Metanephros (tissue), 1 donor: ENCODE results near the gene APOE. TPM values are rescaled to one million over a fixed set of nuclear protein-coding genes. Genes with fewer than 3 reads are reported as not detected.

Source experiments
- total RNA-seq: library from RNA; depleted of rRNA; stranded (reverse); fragments of >200 nt; gene quantifications from one replicate; pipeline ENCODE4 v1.2.3, GENCODE V29; 2014

The APOE gene
- total RNA-seq, result 235 TPM

DNA sequence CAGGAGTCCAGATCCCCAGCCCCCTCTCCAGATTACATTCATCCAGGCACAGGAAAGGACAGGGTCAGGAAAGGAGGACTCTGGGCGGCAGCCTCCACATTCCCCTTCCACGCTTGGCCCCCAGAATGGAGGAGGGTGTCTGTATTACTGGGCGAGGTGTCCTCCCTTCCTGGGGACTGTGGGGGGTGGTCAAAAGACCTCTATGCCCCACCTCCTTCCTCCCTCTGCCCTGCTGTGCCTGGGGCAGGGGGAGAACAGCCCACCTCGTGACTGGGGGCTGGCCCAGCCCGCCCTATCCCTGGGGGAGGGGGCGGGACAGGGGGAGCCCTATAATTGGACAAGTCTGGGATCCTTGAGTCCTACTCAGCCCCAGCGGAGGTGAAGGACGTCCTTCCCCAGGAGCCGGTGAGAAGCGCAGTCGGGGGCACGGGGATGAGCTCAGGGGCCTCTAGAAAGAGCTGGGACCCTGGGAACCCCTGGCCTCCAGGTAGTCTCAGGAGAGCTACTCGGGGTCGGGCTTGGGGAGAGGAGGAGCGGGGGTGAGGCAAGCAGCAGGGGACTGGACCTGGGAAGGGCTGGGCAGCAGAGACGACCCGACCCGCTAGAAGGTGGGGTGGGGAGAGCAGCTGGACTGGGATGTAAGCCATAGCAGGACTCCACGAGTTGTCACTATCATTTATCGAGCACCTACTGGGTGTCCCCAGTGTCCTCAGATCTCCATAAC lies at the start of gene APOE:
APOE (plus strand) TSS at position 360 of the 724 bp plus-strand sequence. CDS start 829 bp downstream, outside the sequence.

DNA sequence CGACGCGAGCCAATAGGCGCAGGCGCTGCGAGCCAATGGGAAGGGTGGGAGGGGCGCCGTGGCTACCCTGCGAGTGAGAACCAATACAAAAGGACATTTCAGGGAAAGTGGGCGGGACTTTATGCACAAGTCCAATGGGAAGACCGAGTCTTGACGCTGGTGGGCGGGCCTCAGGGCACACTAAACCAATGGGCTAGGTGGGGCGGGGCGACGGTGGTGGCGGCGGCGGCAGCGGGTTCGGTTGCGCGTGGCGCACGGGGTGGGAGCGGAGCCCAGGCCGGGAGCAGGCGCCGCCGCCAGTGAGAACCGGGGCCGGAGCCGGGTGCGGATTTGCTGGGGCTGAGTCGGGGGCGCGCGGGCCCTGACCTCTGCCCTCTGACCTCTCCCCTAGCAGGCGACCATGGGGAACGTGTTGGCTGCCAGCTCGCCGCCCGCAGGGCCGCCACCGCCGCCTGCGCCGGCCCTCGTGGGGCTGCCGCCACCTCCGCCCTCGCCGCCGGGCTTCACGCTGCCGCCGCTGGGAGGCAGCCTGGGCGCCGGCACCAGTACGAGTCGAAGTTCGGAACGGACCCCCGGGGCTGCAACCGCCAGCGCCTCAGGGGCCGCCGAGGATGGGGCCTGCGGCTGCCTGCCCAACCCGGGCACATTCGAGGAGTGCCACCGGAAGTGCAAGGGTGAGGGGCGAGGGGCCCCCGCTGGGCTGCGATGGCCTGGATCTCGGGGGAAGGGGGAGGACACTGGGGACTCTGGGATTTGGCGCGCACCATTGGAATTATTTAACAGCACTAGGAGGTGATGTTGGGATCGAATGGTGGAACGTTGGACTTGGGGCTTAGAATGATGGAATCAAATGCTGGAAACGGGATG lies 14.3 kb upstream of the APOE start, which contains the start of gene TOMM40:
TOMM40 (plus strand) TSS at position 239 of the 867 bp plus-strand sequence; CDS start at position 401, 162 bp downstream.

DNA sequence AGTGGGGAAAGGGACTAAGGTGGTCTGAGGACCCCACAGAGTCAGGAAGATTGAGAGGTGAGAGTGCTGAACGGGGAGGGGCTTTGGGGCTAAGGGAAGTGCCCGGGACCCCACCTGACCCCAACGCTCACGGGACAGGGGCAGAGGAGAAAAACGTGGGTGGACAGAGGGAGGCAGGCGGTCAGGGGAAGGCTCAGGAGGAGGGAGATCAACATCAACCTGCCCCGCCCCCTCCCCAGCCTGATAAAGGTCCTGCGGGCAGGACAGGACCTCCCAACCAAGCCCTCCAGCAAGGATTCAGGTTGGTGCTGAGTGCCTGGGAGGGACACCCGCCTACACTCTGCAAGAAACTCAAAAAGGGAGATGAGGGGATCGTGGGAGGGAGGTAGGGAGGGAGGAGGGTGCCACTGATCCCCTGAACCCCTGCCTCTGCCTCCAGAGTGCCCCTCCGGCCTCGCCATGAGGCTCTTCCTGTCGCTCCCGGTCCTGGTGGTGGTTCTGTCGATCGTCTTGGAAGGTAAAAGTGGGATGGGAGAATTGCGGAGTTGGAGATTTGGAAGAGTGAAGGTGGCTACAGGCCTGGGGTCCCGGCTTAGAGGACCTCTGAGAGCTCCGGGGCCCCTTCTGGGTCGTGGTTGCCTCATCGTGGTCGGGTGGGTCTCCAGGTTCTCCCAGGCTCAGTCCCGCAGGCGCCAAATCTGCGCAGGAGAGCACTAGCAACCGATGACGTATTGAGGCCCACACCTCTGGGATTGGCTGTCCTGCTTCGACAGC lies 9.0 kb downstream of the APOE start, which contains the start of gene APOC1:
APOC1 (plus strand) TSS at position 176 of the 774 bp plus-strand sequence; CDS start at position 460, 284 bp downstream.

GRCh38 chr19:44942067-44942571 lies 36.5 kb downstream of the APOE start, which contains the start of gene APOC4:
TSS of gene APOC4 (plus strand) at chr19:44942237. CDS start at chr19:44942278, 41 bp downstream.

GRCh38 chr19:44954649-44955504 lies 49.3 kb downstream of the APOE start, which contains the start of gene CLPTM1:
TSS of gene CLPTM1 (plus strand) at chr19:44955380. CDS start at chr19:44955396, 16 bp downstream.

Other genes with a start within 250 kb of the APOE start
- gene CEACAM19, start 234.3 kb upstream of the APOE start, total RNA-seq, result 4.1 TPM
- gene CEACAM16, start 206.6 kb upstream of the APOE start, total RNA-seq, result not detected
- gene BCL3, start 157.1 kb upstream of the APOE start, total RNA-seq, result 15.7 TPM
- gene CBLC, start 127.9 kb upstream of the APOE start, total RNA-seq, result 8.8 TPM
- gene BCAM, start 96.7 kb upstream of the APOE start, total RNA-seq, result 467 TPM
- gene NECTIN2, start 59.5 kb upstream of the APOE start, total RNA-seq, result 119 TPM
- gene TOMM40, start 14.5 kb upstream of the APOE start, total RNA-seq, result 36.9 TPM
- gene APOC1, start 8.8 kb downstream of the APOE start, total RNA-seq, result 3.5 TPM
- not detected for gene APOC4, start 36.4 kb downstream of the APOE start, total RNA-seq
- 1.2 TPM for gene APOC2, start 40.3 kb downstream of the APOE start, total RNA-seq
- gene CLPTM1, start 49.6 kb downstream of the APOE start, total RNA-seq, result 92.5 TPM
- gene RELB, start 95.7 kb downstream of the APOE start, total RNA-seq, result 14.4 TPM
- gene CLASRP, start 133.2 kb downstream of the APOE start, total RNA-seq, result 30.4 TPM
- 0.58 TPM for gene ZNF296, start 170.7 kb downstream of the APOE start, total RNA-seq
- 12.2 TPM for gene GEMIN7, start 173.5 kb downstream of the APOE start, total RNA-seq
- gene PPP1R37, start 187.4 kb downstream of the APOE start, total RNA-seq, result 34.4 TPM